Thyroid gland (tissue), 4 donors: ENCODE results near the gene GPR157.

ENCODE experiments used
- POLR2A ChIP-seq, 2 donors: fragments of 450-650 bp; IDR thresholded peaks; one replicate each; pipeline ENCODE4 v1.6.1; 2017; ENCODE audit warnings: antibody characterized with exemption in 2 of 2, mild to moderate bottlenecking in 2 of 2, moderate library complexity in 1 of 2
- TF ChIP-seq, protein P1 (sequence below), 6 experiments: fragments of 200-600 bp in 3 of 6; fragments of 450-650 bp in 3 of 6; sonication (generic) in 3 of 6; IDR thresholded peaks; one replicate each; pipeline ENCODE4 v1.5.1; 2016 to 2019; ENCODE audit warnings: antibody characterized with exemption in 6 of 6, mild to moderate bottlenecking in 2 of 6, inconsistent platforms in 1 of 6, moderate library complexity in 1 of 6

DNA sequence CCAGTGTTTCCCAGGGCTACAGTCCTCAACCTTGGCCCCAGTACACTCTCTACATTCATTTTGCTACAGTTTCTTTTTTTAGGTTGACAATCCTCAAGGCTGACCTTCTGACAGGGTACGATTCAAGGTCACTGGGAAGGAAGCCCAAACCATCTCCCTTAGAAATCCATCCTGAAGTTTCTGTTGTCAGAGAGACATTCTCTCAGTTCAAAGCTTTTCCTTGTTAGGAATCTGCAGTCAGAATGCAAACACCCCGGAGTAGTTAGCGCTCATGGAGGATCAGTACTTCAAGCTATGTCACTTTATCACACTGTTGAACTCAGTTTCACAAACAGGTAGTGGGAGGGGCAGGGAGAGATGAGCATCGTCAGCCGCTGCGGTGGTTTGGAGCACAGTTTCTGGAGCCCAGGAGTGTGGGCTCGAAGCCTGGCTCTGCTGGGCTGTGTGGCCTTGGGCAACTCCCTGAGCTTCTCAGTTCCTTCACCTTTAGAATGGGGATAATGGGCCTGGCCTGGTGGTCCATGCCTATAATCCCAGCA, 63.6 kb downstream of the GPR157 start:
- TF ChIP-seq, protein P1, sequence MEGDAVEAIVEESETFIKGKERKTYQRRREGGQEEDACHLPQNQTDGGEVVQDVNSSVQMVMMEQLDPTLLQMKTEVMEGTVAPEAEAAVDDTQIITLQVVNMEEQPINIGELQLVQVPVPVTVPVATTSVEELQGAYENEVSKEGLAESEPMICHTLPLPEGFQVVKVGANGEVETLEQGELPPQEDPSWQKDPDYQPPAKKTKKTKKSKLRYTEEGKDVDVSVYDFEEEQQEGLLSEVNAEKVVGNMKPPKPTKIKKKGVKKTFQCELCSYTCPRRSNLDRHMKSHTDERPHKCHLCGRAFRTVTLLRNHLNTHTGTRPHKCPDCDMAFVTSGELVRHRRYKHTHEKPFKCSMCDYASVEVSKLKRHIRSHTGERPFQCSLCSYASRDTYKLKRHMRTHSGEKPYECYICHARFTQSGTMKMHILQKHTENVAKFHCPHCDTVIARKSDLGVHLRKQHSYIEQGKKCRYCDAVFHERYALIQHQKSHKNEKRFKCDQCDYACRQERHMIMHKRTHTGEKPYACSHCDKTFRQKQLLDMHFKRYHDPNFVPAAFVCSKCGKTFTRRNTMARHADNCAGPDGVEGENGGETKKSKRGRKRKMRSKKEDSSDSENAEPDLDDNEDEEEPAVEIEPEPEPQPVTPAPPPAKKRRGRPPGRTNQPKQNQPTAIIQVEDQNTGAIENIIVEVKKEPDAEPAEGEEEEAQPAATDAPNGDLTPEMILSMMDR (IDR thresholded peaks at IDR 0.05): no peak
- no peak for TF ChIP-seq POLR2A (IDR thresholded peaks at IDR 0.05)
